ENCODE results near the gene VPS13C. TPM values are rescaled to one million over a fixed set of nuclear protein-coding genes. Genes with fewer than 3 reads are reported as not detected.

VPS13C gene
- total RNA-seq, 1 donor from 2014 or later: 50.9 TPM

GRCh38 chr15:61983081-61983480, 77.2 kb downstream of the VPS13C start:
- H3K27ac Mint-ChIP-seq (ENCODE audit: unreplicated experiment): no peak overlapping the region
- peaks cover 27% of the 10 kb centered on the region for H3K36me3 Mint-ChIP-seq (ENCODE audit: low read depth, unreplicated experiment)
- no peaks in the 10 kb centered on the region for H3K9me3 Mint-ChIP-seq (ENCODE audit: unreplicated experiment)
- no peak for DNase-seq (ENCODE audit: low spot score)
- no peaks in the 10 kb centered on the region for H3K27me3 Mint-ChIP-seq (ENCODE audit: unreplicated experiment)
- TF ChIP-seq CTCF (IDR thresholded peaks at IDR 0.05; ENCODE audit: unreplicated experiment): no peak
- no peaks in the 10 kb centered on the region for H3K4me1 Mint-ChIP-seq (ENCODE audit: unreplicated experiment)
- H3K4me3 Mint-ChIP-seq (ENCODE audit: unreplicated experiment): no peak overlapping the region

- no peak for TF ChIP-seq CTCF (IDR thresholded peaks at IDR 0.05; ENCODE audit: unreplicated experiment)
- Mint-ChIP-seq H3K36me3 (ENCODE audit: low read depth, unreplicated experiment) (peaks cover 15% of the 10 kb centered on the region), H3K4me1 (ENCODE audit: unreplicated experiment) (no peaks in the 10 kb centered on the region), H3K27me3 (ENCODE audit: unreplicated experiment) (no peaks in the 10 kb centered on the region), H3K9me3 (ENCODE audit: unreplicated experiment) (no peaks in the 10 kb centered on the region), H3K4me3 (ENCODE audit: unreplicated experiment) (no peak overlapping the region), H3K27ac (ENCODE audit: unreplicated experiment) (no peak overlapping the region)
- no peak for DNase-seq (ENCODE audit: low spot score)
These were observed 82.0 kb downstream of the VPS13C start for GRCh38 chr15:61978225-61978624.

- H3K27me3 Mint-ChIP-seq (ENCODE audit: unreplicated experiment): no peaks in the 10 kb centered on the region
- H3K4me1 Mint-ChIP-seq (ENCODE audit: unreplicated experiment): peaks cover 5% of the 10 kb centered on the region
- H3K9me3 Mint-ChIP-seq (ENCODE audit: unreplicated experiment): no peaks in the 10 kb centered on the region
- no peak overlapping the region for H3K27ac Mint-ChIP-seq (ENCODE audit: unreplicated experiment)
- no peak for DNase-seq (ENCODE audit: low spot score)
- no peak for TF ChIP-seq CTCF (IDR thresholded peaks at IDR 0.05; ENCODE audit: unreplicated experiment)
- H3K4me3 Mint-ChIP-seq (ENCODE audit: unreplicated experiment): no peak overlapping the region
- H3K36me3 Mint-ChIP-seq (ENCODE audit: low read depth, unreplicated experiment): peaks cover 19% of the 10 kb centered on the region
These were observed 85.5 kb downstream of the VPS13C start for GRCh38 chr15:61974759-61975158.

- no peaks in the 10 kb centered on the region for H3K27me3 Mint-ChIP-seq (ENCODE audit: unreplicated experiment)
- TF ChIP-seq CTCF (IDR thresholded peaks at IDR 0.05; ENCODE audit: unreplicated experiment): no peak
- no peak for DNase-seq (ENCODE audit: low spot score)
These were observed 86.1 kb downstream of the VPS13C start for GRCh38 chr15:61974118-61974517.

GRCh38 chr15:61951949-61952348, 108.3 kb downstream of the VPS13C start:
- Mint-ChIP-seq H3K36me3 (ENCODE audit: low read depth, unreplicated experiment) (peaks cover 15% of the 10 kb centered on the region), H3K27ac (ENCODE audit: unreplicated experiment) (no peak overlapping the region), H3K4me1 (ENCODE audit: unreplicated experiment) (no peaks in the 10 kb centered on the region), H3K4me3 (ENCODE audit: unreplicated experiment) (no peak overlapping the region), H3K9me3 (ENCODE audit: unreplicated experiment) (no peaks in the 10 kb centered on the region), H3K27me3 (ENCODE audit: unreplicated experiment) (no peaks in the 10 kb centered on the region)
- no peak for TF ChIP-seq CTCF (IDR thresholded peaks at IDR 0.05; ENCODE audit: unreplicated experiment)
- no peak for DNase-seq (ENCODE audit: low spot score)

More at GRCh38 chr15:61974118-61974517, 86.1 kb downstream of the VPS13C start:
- Mint-ChIP-seq H3K4me1 (ENCODE audit: unreplicated experiment) (peaks cover 5% of the 10 kb centered on the region), H3K4me3 (ENCODE audit: unreplicated experiment) (no peak overlapping the region), H3K36me3 (ENCODE audit: low read depth, unreplicated experiment) (peaks cover 14% of the 10 kb centered on the region), H3K9me3 (ENCODE audit: unreplicated experiment) (no peaks in the 10 kb centered on the region), H3K27ac (ENCODE audit: unreplicated experiment) (no peak overlapping the region)
